ENCODE results near the gene GADD45A. TPM values are rescaled to one million over a fixed set of nuclear protein-coding genes. Genes with fewer than 3 reads are reported as not detected.
"Not testable (repeated sequence)": the region's sequence is repeated elsewhere in the genome, so short reads cannot be mapped to it uniquely, and the experiment has no call there.

GADD45A gene
- total RNA-seq, 1 donor from 2014 or later, result 36.7 TPM

DNA sequence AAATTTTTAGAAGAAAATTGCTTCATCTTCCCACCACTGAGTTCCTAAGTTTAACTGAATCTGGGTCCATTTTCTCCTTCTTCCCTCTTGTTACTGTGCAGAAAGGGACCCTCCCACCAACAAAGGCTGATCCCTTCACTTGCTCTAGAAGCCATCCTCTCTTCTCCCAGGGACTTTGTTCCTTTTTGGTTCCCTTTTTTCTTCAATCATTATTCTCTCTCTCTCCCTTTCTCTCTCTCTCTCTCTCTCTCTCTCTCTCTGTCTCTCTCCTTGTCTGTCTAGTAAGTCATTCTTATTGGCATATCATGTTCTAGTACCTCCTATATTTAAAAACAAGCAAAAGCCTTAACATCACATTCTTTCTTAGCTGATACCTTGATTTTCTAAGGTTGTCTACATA is 31.7 kb upstream of the GADD45A start:
- Mint-ChIP-seq H3K27ac (no peak overlapping the region), H3K4me3 (no peak overlapping the region), H3K36me3 (ENCODE audit: low read depth) (no peaks in the 10 kb centered on the region), H3K27me3 (peaks cover 15% of the 10 kb centered on the region), H3K4me1 (peaks cover 2% of the 10 kb centered on the region), H3K9me3 (no peaks in the 10 kb centered on the region)
- intact Hi-C loops (cut with micrococcal nuclease), result no loop called here
- no peak for DNase-seq

DNA sequence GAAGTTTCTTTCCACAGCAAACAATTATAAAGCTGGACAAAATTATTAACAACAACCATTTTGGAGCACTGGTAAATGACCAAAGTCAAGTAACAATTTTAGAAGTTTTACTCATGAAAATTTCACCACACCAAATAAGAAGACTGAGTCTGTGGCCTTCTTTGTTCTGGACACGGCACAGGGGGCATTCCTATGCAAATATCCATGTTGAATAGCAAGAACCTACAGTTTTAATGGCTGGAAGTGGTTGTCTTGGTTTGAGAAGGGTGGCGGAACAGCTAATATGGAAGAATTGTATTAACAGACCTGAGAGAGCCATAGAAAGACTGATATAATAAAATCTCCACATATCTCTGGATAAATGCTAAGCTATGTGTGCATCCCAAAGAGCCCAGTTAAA is 29.4 kb upstream of the GADD45A start:
- no peaks in the 10 kb centered on the region for H3K9me3 Mint-ChIP-seq
- no peak for DNase-seq
- intact Hi-C loops (cut with micrococcal nuclease), result no loop called here
- no peak overlapping the region for H3K27ac Mint-ChIP-seq
- H3K36me3 Mint-ChIP-seq (ENCODE audit: low read depth), result no peaks in the 10 kb centered on the region
- peaks cover 21% of the 10 kb centered on the region for H3K27me3 Mint-ChIP-seq
- H3K4me1 Mint-ChIP-seq, result peaks cover 2% of the 10 kb centered on the region
- no peak overlapping the region for H3K4me3 Mint-ChIP-seq

DNA sequence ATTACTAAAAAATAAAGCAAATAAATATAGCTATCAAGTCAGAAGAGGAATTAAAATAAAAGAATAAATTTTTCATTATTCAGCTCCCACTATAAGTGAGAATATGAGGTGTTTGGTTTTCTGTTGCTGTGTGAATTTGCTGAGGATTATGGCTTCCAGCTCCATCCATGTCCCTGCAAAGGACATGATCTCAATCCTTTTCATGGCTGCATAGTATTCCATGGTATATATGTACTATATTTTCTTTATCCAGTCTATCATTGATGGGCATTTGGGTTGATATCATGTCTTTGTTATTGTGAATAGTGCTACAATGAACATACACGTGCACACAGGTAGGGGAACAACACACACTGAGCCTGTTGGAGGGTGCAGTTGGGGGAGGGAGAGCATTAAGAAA is 27.8 kb upstream of the GADD45A start:
- H3K36me3 Mint-ChIP-seq (ENCODE audit: low read depth); H3K9me3 Mint-ChIP-seq; H3K27ac Mint-ChIP-seq; intact Hi-C loops (cut with micrococcal nuclease); H3K4me1 Mint-ChIP-seq; H3K4me3 Mint-ChIP-seq: not testable (repeated sequence)
- DNase-seq, result peak; percentile 11
- peaks cover 27% of the 10 kb centered on the region for H3K27me3 Mint-ChIP-seq

DNA sequence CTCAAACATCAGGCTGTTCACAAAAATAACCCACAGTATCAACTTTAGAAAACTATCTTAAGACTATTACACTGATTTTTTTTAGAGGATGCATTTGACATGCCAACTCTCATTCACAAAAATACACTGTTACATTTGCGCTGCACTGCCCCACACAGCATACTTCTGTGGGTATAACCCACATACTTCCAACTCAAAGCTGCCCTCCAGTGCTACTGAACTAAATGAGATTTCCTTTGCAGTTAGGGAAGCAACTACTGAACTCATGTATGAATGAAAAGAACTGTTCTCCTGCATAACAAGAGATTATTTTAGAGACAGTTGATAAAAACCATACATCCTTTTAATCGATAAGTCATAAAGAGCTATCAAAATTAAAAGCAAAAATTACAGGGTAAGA is 25.8 kb upstream of the GADD45A start:
- intact Hi-C loops (cut with micrococcal nuclease), result no loop called here
- no peaks in the 10 kb centered on the region for H3K4me1 Mint-ChIP-seq
- no peaks in the 10 kb centered on the region for H3K36me3 Mint-ChIP-seq (ENCODE audit: low read depth)
- H3K27ac Mint-ChIP-seq, result no peak overlapping the region
- H3K9me3 Mint-ChIP-seq, result no peaks in the 10 kb centered on the region
- H3K27me3 Mint-ChIP-seq, result peaks cover 24% of the 10 kb centered on the region
- DNase-seq, result peak; percentile 19
- H3K4me3 Mint-ChIP-seq, result no peak overlapping the region

DNA sequence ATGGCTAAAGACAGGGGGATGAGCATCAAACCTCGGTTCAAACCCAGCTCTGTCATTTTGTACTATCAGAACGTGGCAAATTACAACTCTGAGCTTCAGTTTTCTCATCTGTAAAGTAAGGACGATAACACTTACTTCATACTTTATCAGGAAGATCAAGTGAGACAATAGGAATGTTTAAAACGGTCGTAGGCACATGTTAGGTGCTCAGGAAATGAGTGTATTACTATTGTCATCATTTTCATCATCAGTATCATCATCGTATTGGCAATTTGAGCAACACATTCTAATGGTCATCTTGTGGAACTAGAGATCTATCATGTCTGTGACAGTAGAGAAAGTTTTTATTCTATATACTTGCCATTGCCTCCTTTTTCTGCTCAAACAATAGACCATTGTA is 22.1 kb upstream of the GADD45A start:
- intact Hi-C loops (cut with micrococcal nuclease), result no loop called here
- Mint-ChIP-seq H3K4me1 (no peaks in the 10 kb centered on the region), H3K27me3 (peaks cover 34% of the 10 kb centered on the region), H3K4me3 (no peak overlapping the region), H3K9me3 (no peaks in the 10 kb centered on the region), H3K36me3 (ENCODE audit: low read depth) (peaks cover 1% of the 10 kb centered on the region), H3K27ac (no peak overlapping the region)
- DNase-seq, result peak; percentile 17

DNA sequence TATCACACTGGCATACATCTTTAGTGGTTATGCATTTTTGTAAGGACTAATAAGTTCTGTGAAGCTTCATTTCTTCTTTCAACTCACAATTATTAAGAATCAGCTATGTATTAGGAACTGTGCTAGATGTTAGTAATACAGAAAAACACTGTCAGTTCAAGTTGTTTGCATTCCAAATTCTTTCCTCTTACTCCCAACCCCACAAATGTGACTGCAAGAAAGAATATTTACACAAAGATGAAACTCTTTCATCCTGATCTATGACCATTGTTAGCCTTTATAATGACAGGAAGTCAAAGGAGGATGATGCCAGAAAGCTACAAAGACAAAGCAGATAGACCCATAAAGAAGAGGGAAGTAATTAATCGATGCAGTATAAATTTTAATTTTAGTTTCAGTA is 21.0 kb upstream of the GADD45A start:
- H3K4me1 Mint-ChIP-seq, result no peaks in the 10 kb centered on the region
- no peak overlapping the region for H3K4me3 Mint-ChIP-seq
- no peak overlapping the region for H3K27ac Mint-ChIP-seq
- intact Hi-C loops (cut with micrococcal nuclease), result no loop called here
- DNase-seq, result no peak
- peaks cover 43% of the 10 kb centered on the region for H3K27me3 Mint-ChIP-seq
- no peaks in the 10 kb centered on the region for H3K9me3 Mint-ChIP-seq
- H3K36me3 Mint-ChIP-seq (ENCODE audit: low read depth), result peaks cover 1% of the 10 kb centered on the region

DNA sequence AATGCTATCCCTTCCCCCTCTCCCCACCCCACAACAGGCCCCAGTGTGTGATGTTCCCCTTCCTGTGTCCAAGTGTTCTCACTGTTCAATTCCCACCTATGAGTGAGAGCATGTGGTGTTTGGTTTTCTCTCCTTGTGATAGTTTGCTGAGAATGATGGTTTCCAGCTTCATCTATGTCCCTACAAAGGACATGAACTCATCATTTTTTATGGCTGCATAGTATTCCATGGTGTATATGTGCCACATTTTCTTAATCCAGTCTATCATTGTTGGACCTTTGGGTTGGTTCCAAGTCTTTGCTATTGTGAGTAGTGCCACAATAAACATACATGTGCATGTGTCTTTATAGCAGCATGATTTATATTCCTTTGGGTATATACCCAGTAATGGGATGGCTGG is 19.7 kb upstream of the GADD45A start:
- H3K36me3 Mint-ChIP-seq (ENCODE audit: low read depth); H3K27ac Mint-ChIP-seq; H3K4me1 Mint-ChIP-seq; DNase-seq; H3K4me3 Mint-ChIP-seq; H3K9me3 Mint-ChIP-seq; intact Hi-C loops (cut with micrococcal nuclease): not testable (repeated sequence)
- H3K27me3 Mint-ChIP-seq, result peaks cover 43% of the 10 kb centered on the region

DNA sequence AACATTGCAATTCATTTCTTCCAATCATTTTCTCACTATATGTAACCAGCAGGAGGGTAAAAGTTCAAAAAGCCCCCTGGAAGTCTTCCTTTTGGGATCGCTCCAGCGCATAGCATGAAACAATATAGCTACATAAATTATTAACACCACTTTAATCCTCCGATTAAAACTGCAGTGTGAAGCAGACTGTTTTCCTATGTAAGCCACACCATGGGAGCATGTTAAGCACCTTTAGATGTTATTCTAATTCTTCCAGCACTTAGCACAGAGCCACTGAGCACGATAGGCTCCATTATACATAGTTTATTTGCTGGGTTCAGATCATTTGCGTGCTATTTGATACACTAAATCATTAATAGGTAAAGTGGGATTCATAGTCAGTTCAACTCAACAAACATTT is 18.4 kb upstream of the GADD45A start:
- no peak for DNase-seq
- intact Hi-C loops (cut with micrococcal nuclease), result no loop called here
- peaks cover 45% of the 10 kb centered on the region for H3K27me3 Mint-ChIP-seq

DNA sequence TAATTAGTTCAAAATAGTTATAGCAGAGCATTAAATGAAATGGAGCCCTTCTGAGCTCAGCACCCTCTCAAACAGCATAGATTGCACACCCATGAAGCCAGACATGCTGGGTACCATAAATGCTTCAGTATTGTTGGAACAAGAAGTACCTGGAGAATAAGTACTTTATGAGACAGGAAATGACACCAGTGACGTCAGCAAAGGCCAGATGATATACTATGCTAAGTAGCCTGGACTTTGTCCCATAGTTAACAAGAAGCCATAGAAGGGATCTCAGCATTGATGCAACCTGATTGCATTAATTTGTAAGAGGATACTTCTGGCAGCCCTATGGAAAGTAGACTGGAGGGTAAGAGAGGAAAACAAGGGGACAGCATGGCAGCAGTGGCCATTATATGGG is 16.3 kb upstream of the GADD45A start:
- Mint-ChIP-seq H3K9me3 (no peaks in the 10 kb centered on the region), H3K27me3 (peaks cover 48% of the 10 kb centered on the region), H3K4me3 (no peak overlapping the region), H3K36me3 (ENCODE audit: low read depth) (peaks cover 1% of the 10 kb centered on the region), H3K4me1 (peaks cover 3% of the 10 kb centered on the region), H3K27ac (no peak overlapping the region)
- intact Hi-C loops (cut with micrococcal nuclease), result no loop called here
- no peak for DNase-seq

More for the DNA sequence above, 18.4 kb upstream of the GADD45A start:
- H3K9me3 Mint-ChIP-seq, result no peaks in the 10 kb centered on the region
- H3K27ac Mint-ChIP-seq, result no peak overlapping the region
- no peaks in the 10 kb centered on the region for H3K4me1 Mint-ChIP-seq
- H3K4me3 Mint-ChIP-seq, result no peak overlapping the region
- H3K36me3 Mint-ChIP-seq (ENCODE audit: low read depth), result peaks cover 1% of the 10 kb centered on the region

DNA sequence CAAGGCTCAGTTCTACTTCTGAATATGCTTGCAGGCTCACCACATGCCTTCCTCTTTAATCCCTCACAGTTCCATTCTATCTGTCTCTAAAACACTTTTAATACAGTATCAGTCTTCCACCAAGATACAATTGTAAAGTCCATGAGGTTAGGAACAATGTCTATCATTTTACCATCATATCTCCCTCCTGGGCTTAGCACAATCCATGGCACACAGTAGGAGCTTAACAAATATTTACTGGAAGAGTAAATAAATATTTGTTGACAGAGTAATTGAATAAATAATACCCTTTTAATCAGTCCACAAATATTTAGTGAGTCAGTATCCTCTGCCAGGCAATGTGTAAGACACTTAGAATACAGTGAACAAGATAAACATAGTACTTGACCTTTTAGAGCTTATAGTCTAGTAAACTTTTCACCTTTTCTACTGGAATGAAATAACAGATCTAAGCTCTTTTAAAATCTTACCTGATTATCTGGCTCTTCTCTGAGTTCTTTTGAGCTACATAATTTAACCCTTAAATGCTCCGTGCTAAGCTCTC is 12.7 kb upstream of the GADD45A start:
- H3K27me3 Mint-ChIP-seq, result peaks cover 39% of the 10 kb centered on the region
- intact Hi-C loops (cut with micrococcal nuclease), result no loop called here

DNA sequence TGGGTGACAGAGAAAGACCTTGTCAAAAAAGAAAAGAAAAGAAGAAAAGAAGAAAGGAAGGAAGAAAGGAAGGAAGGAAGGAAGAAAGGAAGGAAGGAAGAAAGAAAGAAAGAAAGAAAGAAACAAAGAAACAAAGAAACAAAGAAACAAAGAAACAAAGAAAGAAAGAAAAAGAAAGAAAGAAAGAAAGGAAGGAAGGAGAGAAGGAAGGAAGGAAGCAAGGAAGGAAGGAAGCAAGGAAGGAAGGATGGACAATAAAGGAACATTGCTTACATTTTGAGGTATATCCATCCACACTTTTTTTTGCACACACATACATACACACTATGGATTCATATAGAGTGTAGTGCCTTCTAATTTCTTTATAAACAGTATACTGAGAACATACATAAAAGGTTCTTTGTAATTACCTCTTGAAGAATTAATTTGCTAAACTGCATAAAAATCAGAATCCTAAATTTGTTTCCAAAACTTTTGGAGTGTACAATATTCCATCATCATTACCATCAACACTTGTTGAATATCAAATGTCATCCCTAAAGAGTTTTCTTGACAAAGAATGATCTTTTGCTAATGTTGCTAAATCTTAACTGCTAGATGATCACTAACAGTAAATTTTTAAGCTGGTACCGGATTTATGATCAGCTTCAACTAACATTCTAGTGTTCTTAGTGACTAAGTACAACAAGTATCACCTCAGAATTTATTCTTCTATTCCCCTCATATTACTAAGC is 11.4 kb upstream of the GADD45A start:
- H3K9me3 Mint-ChIP-seq, result no peaks in the 10 kb centered on the region
- H3K27me3 Mint-ChIP-seq, result peaks cover 35% of the 10 kb centered on the region
- H3K27ac Mint-ChIP-seq, result no peak overlapping the region
- peaks cover 22% of the 10 kb centered on the region for H3K4me1 Mint-ChIP-seq
- no peaks in the 10 kb centered on the region for H3K36me3 Mint-ChIP-seq (ENCODE audit: low read depth)
- DNase-seq, result no peak
- intact Hi-C loops (cut with micrococcal nuclease), result no loop called here
- H3K4me3 Mint-ChIP-seq, result no peak overlapping the region

More for the DNA sequence above, 12.7 kb upstream of the GADD45A start:
- Mint-ChIP-seq H3K4me1 (peaks cover 22% of the 10 kb centered on the region), H3K4me3 (no peak overlapping the region), H3K27ac (no peak overlapping the region), H3K36me3 (ENCODE audit: low read depth) (no peaks in the 10 kb centered on the region), H3K9me3 (no peaks in the 10 kb centered on the region)
- DNase-seq, result no peak

DNA sequence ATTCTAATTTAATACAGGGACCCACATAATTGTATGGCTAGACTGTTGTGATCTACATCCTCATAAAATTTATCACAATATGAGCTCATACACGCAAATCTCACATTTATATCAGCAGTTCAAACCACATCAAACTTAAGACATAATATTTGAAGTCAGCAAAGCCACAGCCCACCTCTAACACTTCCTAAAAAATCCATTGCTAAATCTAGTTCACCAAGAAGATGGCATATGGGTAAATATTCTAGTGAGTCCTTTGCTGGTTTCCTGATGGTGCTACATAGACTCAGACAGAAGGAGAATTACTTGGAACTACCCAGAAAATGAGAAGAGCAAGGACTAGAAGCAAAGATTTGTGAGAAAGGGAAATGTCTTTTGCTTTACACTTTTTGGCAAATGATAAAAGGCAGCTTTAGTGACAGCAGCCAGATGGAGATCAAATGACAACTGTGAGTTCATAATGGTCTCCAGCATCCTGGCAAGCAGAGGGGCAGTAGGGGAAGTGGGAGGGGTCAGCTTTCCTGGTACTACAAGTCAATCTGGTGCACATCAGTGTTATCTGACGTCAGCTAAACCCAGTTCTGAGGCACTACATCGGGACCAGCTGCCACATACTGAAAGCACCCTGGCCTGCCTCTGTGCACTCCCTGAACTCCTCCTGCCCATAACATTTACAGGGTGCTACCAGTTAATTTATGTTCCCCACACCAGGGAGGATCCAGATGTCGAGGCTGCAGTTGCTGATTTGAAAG is 10.6 kb upstream of the GADD45A start:
- Mint-ChIP-seq H3K27me3 (peaks cover 34% of the 10 kb centered on the region), H3K9me3 (no peaks in the 10 kb centered on the region), H3K27ac (peak overlapping the region; percentile 39), H3K4me1 (peaks cover 22% of the 10 kb centered on the region), H3K36me3 (ENCODE audit: low read depth) (no peaks in the 10 kb centered on the region), H3K4me3 (peak overlapping the region; percentile 61)
- intact Hi-C loops (cut with micrococcal nuclease), result no loop called here
- peak; percentile 80 for DNase-seq

DNA sequence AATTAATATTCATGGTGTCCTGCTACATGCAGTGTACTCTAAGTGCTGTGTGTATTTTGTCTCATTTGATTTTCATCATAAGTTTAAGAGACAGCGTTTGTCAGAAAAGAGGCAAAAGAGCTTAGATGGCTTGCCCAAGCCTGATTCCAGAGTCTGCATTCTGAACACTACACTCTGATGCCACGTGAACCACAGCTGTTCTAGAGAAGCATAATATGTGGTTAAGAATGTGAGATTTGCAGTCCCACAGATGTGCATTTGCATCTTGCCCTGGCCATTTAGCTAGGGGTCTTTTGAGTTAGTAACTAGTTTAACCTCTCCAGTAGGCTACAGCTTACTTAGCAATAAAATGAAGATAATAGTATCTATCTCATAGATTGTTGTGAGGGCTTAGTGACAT is 9.2 kb upstream of the GADD45A start:
- H3K36me3 Mint-ChIP-seq (ENCODE audit: low read depth), result no peaks in the 10 kb centered on the region
- DNase-seq, result no peak
- H3K4me1 Mint-ChIP-seq, result peaks cover 22% of the 10 kb centered on the region
- H3K4me3 Mint-ChIP-seq, result no peak overlapping the region
- H3K27ac Mint-ChIP-seq, result no peak overlapping the region
- H3K27me3 Mint-ChIP-seq, result peaks cover 24% of the 10 kb centered on the region
- intact Hi-C loops (cut with micrococcal nuclease), result no loop called here
- H3K9me3 Mint-ChIP-seq, result no peaks in the 10 kb centered on the region

DNA sequence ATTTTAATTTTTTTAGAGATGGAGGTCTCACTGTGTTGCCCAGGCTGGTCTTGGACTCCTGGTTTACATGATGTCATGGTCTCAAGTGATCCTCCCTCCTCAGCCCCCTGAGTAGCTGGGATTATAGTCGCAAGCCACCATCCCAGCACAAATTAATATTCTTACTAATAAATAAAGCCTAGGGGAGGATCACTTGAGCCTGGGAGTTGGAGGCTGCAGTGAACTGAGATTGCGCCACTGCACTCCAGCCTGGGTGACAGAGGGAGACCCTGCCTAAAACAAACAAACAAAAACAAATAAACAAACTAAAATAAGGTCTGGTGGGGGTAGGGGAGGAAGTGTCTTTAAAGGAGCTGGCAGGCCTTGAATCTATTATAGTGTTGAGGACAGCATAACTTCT is 8.7 kb upstream of the GADD45A start:
- Mint-ChIP-seq H3K4me1 (peaks cover 22% of the 10 kb centered on the region), H3K9me3 (no peaks in the 10 kb centered on the region), H3K4me3 (no peak overlapping the region), H3K27ac (no peak overlapping the region), H3K27me3 (peaks cover 20% of the 10 kb centered on the region), H3K36me3 (ENCODE audit: low read depth) (no peaks in the 10 kb centered on the region)
- intact Hi-C loops (cut with micrococcal nuclease), result no loop called here
- no peak for DNase-seq

All from activated CD4-positive, alpha-beta T cell treated with anti-CD3 and anti-CD28 coated beads, Interleukin-2, amount 10 ng/mL, durations not matched to agents 24 days and 14 days (primary cell).